Bronchial epithelial cell (primary cell): Measurements from ENCODE around the gene PKNOX2. TPM values are rescaled to one million over a fixed set of nuclear protein-coding genes. Genes with fewer than 3 reads are reported as not detected.

Experiments used
- DNase-seq: peaks from one replicate; pipeline ENCODE4 v3.0.0-alpha.2; 2010; ENCODE audit warnings: low read depth
- FAIRE-seq: peaks from 2 replicates; lab custom pipeline; 2011; peaks lifted over from hg19 to GRCh38; lab: Jason Lieb, UNC
- H3K27me3 ChIP-seq: 2 replicates; pipeline ENCODE4 v1.5.1; 2011; ENCODE audit warnings: low read length; ENCODE audit not compliant: control insufficient read depth, insufficient read depth
- H3K36me3 ChIP-seq: 2 replicates; pipeline ENCODE4 v1.5.1; 2011; ENCODE audit warnings: low read length; ENCODE audit not compliant: control insufficient read depth, insufficient read depth
- H3K4me3 ChIP-seq: 2 replicates; pipeline ENCODE4 v1.5.1; 2011; ENCODE audit warnings: mild to moderate bottlenecking, low read depth, low read length, control low read depth
- CTCF ChIP-seq: IDR thresholded peaks from 2 replicates; pipeline ENCODE4 v1.5.1; 2011; ENCODE audit warnings: mild to moderate bottlenecking, moderate library complexity, low read length, control low read depth, inconsistent platforms; ENCODE audit not compliant: insufficient read depth, severe bottlenecking
- total RNA-seq: library from RNA; depleted of rRNA; stranded (reverse); fragments of >200 nt; gene quantifications from 2 replicates; pipeline ENCODE4 v1.2.1, GENCODE V29; 2014

Gene PKNOX2
- total RNA-seq, 1 donor from 2014 or later, result not detected

GRCh38 chr11:125382822-125383221, 218.3 kb downstream of the PKNOX2 start:
- H3K27me3 ChIP-seq, result peaks cover 11% of the 10 kb centered on the region
- no peaks in the 10 kb centered on the region for H3K36me3 ChIP-seq
- no peak for TF ChIP-seq CTCF
- DNase-seq, result no peak
- no peak overlapping the region for H3K4me3 ChIP-seq
- FAIRE-seq, result no peak

GRCh38 chr11:125384825-125385224, 220.3 kb downstream of the PKNOX2 start:
- Histone ChIP-seq H3K27me3 (peaks cover 11% of the 10 kb centered on the region), H3K4me3 (no peak overlapping the region), H3K36me3 (no peaks in the 10 kb centered on the region)
- DNase-seq, result no peak
- peak; percentile 13 for FAIRE-seq
- no peak for TF ChIP-seq CTCF

- no peak for FAIRE-seq
- Histone ChIP-seq H3K4me3 (no peak overlapping the region), H3K27me3 (no peaks in the 10 kb centered on the region), H3K36me3 (no peaks in the 10 kb centered on the region)
- no peak for DNase-seq
- TF ChIP-seq CTCF, result no peak
These were observed 223.3 kb downstream of the PKNOX2 start for GRCh38 chr11:125387901-125388300.

- Histone ChIP-seq H3K4me3 (no peak overlapping the region), H3K27me3 (no peaks in the 10 kb centered on the region), H3K36me3 (no peaks in the 10 kb centered on the region)
- no peak for FAIRE-seq
- no peak for TF ChIP-seq CTCF
- no peak for DNase-seq
These were observed 224.1 kb downstream of the PKNOX2 start for GRCh38 chr11:125388611-125389010.

GRCh38 chr11:125389339-125390166, 225.0 kb downstream of the PKNOX2 start:
- DNase-seq (no peak), FAIRE-seq (no peak)
- Histone ChIP-seq H3K27me3 (no peaks in the 10 kb centered on the region), H3K4me3 (no peak overlapping the region), H3K36me3 (no peaks in the 10 kb centered on the region)
- TF ChIP-seq CTCF, result no peak
